WERI-Rb-1 (cell line): Measurements from ENCODE around the gene ISL2.

ENCODE experiments used
- DNase-seq: peaks from one replicate; pipeline ENCODE4 v3.0.0-alpha.2; 2020
- H3K27ac ChIP-seq: fragments of 250-450 bp; sonication (Bioruptor Pico); 2 replicates; pipeline ENCODE4 v1.5.1; 2020; ENCODE audit warnings: mild to moderate bottlenecking, moderate library complexity
- H3K27me3 ChIP-seq: fragments of 250-450 bp; sonication (Bioruptor Pico); 2 replicates; pipeline ENCODE4 v1.5.1; 2021; ENCODE audit warnings: mild to moderate bottlenecking, low read depth, moderate library complexity; ENCODE audit not compliant: insufficient read depth, severe bottlenecking
- H3K36me3 ChIP-seq: fragments of 250-450 bp; sonication (Bioruptor Pico); 2 replicates; pipeline ENCODE4 v1.5.1; 2020; ENCODE audit warnings: mild to moderate bottlenecking, moderate library complexity
- H3K4me3 ChIP-seq: 2 replicates; pipeline ENCODE4 v1.5.1; 2011; ENCODE audit warnings: low read depth, mild to moderate bottlenecking, control low read depth, low read length
- H3K9me3 ChIP-seq: fragments of 250-450 bp; sonication (Bioruptor Pico); 2 replicates; pipeline ENCODE4 v1.5.1; 2021; ENCODE audit warnings: mild to moderate bottlenecking, moderate library complexity; ENCODE audit not compliant: severe bottlenecking
- TF ChIP-seq, protein P1 (sequence below): IDR thresholded peaks from 2 replicates; pipeline ENCODE4 v1.5.1; 2011; ENCODE audit warnings: low read depth, mild to moderate bottlenecking, control low read depth, inconsistent platforms, low read length

Gene ISL2

DNA sequence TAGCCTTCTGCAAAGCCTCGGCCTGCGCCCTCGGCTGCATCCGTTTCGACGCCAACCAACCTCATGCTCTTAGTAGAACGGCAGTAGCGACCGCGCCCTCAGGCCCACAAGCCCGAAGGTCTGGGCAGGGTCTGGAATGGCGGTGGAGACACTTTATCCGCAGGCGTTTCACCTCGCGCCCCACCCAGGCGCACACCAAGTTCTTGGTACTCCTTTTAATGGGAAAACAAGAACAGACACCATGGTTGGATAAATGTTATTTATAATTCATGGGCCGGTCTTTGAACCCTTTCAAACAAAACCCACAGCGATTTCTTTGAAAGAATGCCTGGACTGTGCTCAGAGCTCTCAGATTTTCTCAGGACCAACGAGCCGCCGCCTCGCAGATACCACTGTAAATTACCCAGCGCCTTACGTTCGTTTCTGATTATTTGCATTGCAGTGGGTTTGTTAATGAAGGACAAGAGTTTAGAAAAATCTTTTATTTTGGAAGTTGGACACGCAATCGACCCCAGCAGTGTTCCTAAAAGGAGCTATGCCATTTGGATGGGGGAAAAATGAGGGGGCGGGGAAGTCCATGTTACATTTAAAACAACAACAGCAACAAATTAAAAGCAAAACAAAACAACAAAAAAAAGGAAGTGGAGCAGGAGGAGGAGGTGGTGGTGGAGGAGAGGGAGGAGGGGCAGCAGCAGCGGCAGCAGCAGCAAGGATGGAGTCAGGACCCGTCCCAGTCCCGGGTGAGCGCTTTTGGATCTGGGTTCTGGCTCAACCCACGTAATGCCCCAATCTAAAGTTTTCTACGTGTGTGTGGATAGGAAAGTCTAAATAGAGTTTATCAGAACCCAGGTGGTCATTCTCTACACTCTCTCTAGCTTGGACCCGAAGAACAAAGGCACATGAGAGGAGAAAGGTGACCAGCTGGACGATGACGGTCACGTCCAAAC, 993 bp upstream of the ISL2 start:
- DNase-seq, result peak; percentile 52

DNA sequence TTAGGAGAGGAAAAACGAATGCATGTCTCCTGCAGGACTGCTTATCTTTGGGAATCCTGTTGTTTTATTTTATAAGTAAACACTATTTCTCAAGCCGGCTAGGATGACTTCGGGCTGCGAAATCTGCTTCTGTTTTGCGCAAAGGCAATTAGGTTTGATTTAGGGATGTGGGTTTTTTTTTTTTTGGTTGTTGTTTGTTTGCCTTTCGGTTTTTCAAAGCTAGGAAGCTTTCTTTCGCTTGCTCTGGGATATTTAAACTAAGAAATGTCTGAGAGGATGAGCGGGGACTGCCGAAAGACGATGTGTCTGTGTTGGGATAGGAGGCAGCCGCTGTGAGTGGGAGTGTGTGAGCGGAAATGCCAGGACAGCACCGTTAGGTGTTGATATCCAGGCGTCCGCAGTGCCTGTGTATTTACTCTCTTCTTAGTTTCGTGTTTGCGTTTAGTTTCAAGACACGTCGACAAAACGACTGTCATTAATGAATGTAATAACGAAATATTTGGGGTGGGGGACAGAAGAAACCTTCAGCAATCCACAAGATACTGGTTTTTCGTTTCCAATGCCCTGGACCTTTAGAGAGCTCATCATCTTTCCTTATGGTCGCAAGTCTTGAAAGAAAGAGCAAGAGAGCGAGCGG, 604 bp downstream of the ISL2 start:
- peaks cover 48% of the 10 kb centered on the region for H3K36me3 ChIP-seq
- H3K27me3 ChIP-seq, result no peaks in the 10 kb centered on the region
- peak overlapping the region; percentile 96 for H3K4me3 ChIP-seq
- peak overlapping the region; percentile 97 for H3K27ac ChIP-seq
- no peaks in the 10 kb centered on the region for H3K9me3 ChIP-seq
- TF ChIP-seq, protein P1, sequence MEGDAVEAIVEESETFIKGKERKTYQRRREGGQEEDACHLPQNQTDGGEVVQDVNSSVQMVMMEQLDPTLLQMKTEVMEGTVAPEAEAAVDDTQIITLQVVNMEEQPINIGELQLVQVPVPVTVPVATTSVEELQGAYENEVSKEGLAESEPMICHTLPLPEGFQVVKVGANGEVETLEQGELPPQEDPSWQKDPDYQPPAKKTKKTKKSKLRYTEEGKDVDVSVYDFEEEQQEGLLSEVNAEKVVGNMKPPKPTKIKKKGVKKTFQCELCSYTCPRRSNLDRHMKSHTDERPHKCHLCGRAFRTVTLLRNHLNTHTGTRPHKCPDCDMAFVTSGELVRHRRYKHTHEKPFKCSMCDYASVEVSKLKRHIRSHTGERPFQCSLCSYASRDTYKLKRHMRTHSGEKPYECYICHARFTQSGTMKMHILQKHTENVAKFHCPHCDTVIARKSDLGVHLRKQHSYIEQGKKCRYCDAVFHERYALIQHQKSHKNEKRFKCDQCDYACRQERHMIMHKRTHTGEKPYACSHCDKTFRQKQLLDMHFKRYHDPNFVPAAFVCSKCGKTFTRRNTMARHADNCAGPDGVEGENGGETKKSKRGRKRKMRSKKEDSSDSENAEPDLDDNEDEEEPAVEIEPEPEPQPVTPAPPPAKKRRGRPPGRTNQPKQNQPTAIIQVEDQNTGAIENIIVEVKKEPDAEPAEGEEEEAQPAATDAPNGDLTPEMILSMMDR, result no peak
- peak; percentile 21 for DNase-seq

More for the DNA sequence above, 993 bp upstream of the ISL2 start:
- TF ChIP-seq, protein P1, result no peak
- H3K9me3 ChIP-seq, result no peaks in the 10 kb centered on the region
- peaks cover 35% of the 10 kb centered on the region for H3K36me3 ChIP-seq
- H3K27me3 ChIP-seq, result no peaks in the 10 kb centered on the region
- H3K4me3 ChIP-seq, result peak overlapping the region; percentile 55
- peak overlapping the region; percentile 96 for H3K27ac ChIP-seq

DNA sequence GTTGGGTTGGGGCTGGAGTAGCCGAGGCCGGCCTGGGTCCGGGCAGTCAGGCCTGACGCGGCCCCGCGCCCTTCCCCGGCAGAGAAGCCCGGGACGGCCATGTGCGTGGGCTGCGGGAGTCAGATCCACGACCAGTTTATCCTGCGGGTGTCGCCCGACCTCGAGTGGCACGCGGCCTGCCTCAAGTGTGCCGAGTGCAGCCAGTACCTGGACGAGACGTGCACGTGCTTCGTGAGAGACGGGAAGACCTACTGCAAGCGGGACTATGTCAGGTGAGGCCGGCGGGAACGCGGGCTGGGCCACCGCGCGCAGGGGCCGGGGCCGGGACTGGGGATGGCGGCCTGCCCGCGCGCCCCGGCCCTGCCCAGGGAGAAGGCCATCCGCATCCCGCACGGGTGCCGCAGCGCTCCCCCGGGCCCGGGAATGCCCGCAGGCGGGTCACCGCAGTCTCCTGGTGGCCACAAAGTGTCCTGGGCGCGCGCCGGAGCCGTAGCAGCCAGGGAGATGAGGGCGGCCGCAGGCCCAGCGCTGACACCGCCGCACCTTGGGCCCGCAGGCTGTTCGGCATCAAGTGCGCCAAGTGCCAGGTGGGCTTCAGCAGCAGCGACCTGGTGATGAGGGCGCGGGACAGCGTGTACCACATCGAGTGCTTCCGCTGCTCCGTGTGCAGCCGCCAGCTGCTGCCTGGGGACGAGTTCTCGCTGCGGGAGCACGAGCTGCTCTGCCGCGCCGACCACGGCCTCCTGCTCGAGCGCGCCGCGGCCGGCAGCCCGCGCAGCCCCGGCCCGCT, 1.3 kb downstream of the ISL2 start:
- Histone ChIP-seq H3K27ac (peak overlapping the region; percentile 97), H3K36me3 (peaks cover 55% of the 10 kb centered on the region), H3K27me3 (no peaks in the 10 kb centered on the region), H3K4me3 (peak overlapping the region; percentile 96), H3K9me3 (no peaks in the 10 kb centered on the region)
- TF ChIP-seq, protein P1, result no peak
- peak; percentile 22 for DNase-seq

DNA sequence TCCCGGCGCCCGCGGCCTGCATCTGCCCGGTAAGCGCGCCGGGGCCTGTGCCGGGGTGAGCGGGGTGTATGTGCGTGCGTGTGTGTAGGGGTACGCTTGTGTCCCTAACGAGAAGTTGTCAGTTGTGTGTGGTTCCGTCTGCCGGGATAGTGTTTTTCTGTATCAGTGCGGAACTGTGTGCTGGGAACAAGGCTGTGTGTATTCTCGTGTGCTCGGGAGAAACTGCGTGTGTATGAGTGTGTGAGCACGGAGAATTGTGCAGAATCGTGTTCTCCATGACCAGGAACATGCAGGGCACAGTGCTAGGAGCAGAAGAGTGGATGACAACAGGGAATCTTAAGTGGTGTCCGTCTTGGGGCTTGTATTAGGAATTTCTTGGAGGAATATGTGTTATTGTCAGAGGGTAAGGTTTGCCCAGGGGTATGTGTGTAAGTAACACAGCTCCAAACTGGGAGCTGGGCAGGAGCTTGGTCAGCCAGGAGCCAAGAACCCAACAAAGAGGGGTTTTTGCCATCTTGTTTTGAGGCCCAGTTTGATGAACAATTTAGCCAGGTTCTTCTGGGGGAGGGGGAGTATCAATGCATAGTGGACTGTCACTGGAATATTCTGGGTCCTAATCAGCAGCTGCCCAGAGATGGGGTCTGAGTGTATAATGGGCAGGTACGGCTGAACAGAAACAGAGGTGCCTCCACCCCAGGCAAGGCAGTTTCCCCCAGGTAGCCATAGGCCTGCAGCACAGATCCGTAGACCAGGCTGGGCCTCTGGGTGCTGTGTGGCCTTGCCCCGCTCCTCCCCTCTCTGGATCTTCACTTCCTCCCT, 2.1 kb downstream of the ISL2 start:
- peak overlapping the region; percentile 96 for H3K4me3 ChIP-seq
- DNase-seq, result no peak

More for the DNA sequence above, 2.1 kb downstream of the ISL2 start:
- no peaks in the 10 kb centered on the region for H3K9me3 ChIP-seq
- peak overlapping the region; percentile 97 for H3K27ac ChIP-seq
- H3K36me3 ChIP-seq, result peaks cover 61% of the 10 kb centered on the region
- no peaks in the 10 kb centered on the region for H3K27me3 ChIP-seq
- TF ChIP-seq, protein P1, result no peak
